ENCODE results near the gene HOXB13.

GRCh38 chr17:48729335-48730239 lies 1.0 kb upstream of the HOXB13 start:
- TF ChIP-seq CTCF (IDR thresholded peaks at IDR 0.05), result no peak
- no peak for TF ChIP-seq POLR2A (IDR thresholded peaks at IDR 0.05)
